GM20431 (cell line): ENCODE data around the gene PLD5.
"Not testable (repeated sequence)": the region's sequence is repeated elsewhere in the genome, so short reads cannot be mapped to it uniquely, and the experiment has no call there.

Experiments used
- in situ Hi-C: fragments of 300-500 bp; cut with MseI, MboI; formaldehyde crosslinking; loops from one replicate; pipeline ENCODE4 v1.15.0; 2020; ENCODE audit warnings: low sequenced_read_pairs; ENCODE audit not compliant: unreplicated experiment

Gene PLD5

DNA sequence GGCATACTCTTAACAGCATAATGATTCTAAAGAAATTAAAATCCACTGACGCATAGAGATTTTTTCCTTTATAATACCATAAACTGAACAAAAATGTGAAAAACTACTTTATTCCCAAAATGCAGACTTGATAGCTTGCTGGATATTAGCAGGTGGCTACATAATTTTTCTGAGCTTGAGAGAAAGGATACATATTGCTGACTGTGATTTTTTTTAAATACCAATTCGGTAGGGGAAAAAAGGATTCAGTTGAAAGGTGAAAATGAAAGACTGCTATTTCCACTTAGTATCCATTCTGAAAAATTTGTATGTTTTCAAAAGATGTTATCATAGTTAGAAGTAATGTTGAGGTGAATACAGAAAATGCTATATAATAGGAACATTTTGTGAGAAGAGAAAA, 435.6 kb downstream of the PLD5 start:
- in situ Hi-C loops: no loop called here

DNA sequence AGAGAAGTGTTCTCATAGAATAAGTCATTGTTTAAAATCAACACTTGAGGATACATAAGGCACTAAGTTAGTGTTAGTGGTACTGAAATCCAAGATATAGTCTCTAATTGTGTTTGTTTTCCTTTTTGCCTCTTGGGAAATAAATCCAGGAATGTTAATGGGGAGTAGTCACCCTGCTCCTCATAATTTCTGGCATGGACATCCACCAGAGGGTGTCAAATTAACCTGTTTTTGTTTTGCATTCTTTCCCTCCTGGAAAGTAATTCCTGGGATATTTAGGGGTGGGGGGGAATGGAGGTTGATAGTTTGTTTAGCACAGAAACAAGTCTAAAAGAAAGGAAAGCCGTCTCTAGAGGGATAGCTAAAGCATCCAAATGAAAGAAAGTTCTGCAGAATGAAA, 437.8 kb downstream of the PLD5 start:
- in situ Hi-C loops: no loop called here

- in situ Hi-C loops: no loop called here
Observed at GRCh38 chr1:242086093-242086492, 438.4 kb downstream of the PLD5 start.

DNA sequence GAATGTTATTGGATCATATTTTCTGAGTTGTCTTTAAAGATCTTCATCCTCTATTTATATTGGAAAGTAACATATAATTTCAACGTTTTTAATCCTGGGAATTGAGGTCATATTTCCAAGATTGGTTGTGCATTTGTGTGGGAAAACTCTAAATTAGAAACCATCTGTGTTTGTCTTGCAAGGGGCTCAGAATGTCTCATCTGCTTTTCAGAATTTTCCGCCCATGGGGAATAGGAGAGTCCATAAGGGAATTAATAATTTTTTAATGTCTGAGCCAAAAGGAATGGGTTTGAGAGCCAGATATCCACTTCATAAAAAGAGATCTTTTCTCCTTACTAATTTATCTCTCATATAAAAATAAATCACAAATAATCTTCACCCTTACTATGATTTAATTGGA, 440.8 kb downstream of the PLD5 start:
- in situ Hi-C loops: no loop called here

DNA sequence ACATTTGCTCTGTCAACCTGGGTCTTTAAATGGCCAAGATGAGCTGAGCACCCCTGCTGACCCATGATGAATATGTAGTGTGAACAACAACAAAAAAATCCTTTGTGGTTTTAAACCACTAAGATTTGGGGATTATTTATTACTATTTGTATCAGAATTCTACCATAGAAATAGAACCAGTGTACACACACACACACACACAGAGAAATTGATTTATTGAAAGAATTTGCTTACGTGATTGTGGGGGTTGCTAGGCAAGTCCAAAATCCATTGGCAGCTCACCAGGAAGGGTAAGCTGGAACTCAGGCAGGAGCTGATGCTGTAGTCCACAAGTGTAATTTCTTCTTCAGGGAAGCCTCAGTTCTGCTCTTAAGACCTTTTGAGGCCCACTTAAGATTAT, 443.1 kb downstream of the PLD5 start:
- in situ Hi-C loops: no loop called here

- in situ Hi-C loops: no loop called here
Observed at GRCh38 chr1:242065813-242066212, 458.7 kb downstream of the PLD5 start.

DNA sequence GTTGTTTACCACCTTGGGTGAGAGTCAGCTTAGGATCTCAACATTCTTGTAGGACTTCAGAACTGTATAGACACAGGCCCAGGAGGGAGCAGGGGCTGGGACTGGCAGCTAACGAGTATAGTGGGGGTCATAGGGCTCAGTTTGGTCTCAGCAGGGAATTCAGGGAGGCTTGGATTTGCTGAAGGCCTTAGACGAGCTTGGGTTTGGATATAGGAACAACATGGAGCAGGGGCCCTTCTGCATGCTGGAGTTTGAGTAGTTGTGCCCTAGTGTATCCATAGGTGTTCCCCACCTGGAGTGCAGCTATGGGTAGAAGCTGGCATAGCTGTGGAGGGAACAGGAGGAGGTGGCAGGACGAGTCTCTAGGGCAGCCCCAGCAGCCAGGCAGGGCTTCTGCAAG, 462.2 kb downstream of the PLD5 start:
- in situ Hi-C loops: no loop called here

DNA sequence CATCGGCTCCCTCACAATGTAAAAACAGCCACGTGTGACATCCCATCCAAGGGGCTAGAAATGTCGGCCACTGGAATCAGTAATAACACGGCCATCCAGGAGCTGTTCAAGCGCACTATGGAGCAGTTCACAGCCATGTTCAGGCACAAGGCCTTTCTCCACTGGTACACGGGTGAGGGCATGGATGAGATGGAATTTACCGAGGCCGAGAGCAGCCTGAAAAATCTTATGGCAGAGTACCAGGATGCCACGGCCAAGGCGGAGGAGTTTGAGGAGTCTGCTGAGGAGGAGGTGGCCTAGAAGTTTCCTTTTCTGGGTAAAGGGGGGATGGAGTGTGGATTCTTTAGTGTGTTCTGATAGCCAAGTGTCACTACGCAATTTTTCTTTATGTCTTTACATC, 464.5 kb downstream of the PLD5 start:
- in situ Hi-C loops: no loop called here

DNA sequence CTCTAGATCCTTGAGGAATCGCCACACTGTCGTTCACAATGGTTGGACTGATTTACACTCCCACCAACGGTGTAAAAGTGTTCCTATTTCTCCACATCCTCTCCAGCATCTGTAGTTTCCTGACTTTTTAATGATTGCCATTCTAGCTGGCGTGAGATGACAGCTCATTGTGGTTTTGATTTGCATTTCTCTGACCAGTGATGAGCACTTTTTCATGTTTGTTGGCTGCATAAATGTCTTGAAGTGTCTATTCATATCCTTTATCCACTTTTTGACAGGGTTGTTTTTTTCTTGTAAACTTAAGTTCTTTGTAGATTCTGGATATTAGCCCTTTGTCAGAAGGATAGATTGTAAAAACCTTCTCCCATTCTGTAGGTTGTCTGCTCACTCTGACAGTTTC, 465.9 kb downstream of the PLD5 start:
- in situ Hi-C loops: not testable (repeated sequence)

DNA sequence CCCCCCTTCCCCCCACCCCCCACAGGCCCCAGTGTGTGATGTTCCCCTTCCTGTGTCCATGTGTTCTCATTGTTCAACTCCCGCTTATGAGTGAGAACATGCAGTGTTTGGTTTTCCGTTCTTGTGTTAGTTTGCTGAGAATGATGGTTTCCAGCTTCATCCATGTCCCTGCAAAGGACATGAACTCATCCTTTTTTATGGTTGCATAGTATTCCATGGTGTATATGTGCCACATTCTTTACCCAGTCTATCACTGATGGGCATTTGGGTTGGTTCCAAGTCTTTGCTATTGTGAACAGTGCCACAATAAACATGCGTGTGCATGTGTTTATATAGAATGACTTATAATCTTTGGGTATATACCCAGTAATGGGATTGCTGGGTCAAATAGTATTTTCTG, 466.3 kb downstream of the PLD5 start:
- in situ Hi-C loops: not testable (repeated sequence)

GRCh38 chr1:242057745-242058115, 466.8 kb downstream of the PLD5 start:
- in situ Hi-C loops: no loop called here

DNA sequence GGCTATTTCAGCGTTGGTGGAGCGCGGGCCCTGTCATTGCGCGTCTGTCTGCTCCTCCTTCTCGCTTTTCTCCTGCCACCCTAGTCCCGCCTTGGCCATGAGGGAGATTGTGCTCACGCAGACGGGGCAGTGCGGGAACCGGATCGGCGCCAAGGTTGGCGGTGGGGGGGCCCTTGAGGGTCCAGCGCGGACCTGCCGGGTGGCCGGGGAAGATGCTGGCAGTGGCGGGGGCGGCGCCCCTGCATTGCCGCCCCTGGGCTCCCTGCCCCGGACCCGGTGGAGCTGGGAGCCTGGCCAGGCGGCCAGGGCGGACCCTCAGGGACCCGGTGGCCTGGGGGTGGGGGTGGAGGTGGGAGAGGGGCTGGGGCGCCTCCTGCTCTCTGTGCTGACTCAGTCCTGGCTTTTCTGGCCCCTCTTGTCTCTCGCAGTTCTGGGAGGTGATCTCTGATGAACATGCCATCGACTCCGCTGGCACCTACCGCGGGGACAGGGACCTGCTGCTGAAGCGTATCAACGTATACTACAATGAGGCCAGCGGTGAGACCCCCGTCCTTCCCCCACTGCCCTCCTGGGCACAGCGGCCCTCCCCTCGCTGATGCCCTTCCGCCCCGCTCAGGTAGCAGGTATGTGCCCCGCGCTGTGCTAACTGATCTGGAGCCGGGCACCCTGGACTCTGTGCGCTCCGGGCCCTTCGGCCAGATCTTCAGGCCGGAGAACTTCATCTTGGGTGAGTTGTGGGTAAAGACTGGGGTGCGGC, 467.3 kb downstream of the PLD5 start:
- in situ Hi-C loops: no loop called here

GRCh38 chr1:242055749-242056320, 468.7 kb downstream of the PLD5 start:
- in situ Hi-C loops: no loop called here

DNA sequence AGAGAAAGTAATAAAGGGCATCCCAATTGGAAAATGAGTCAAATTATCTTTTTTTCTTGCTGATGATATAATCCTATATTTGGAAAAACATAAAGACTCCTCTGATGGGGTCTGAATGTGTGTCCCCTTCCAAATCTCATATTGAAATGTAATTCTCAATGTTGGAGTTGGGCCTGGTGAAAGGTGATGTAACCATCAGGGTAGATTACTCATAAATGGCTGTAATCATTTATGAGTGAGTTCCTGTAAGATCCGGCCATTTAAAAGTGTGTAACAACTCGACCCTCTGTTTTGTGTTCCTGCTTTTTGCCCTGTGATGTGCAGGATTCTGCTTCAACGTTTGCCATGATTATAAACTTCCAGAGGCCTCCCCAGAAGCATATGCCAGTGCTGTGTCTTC, 481.3 kb downstream of the PLD5 start:
- in situ Hi-C loops: no loop called here

DNA sequence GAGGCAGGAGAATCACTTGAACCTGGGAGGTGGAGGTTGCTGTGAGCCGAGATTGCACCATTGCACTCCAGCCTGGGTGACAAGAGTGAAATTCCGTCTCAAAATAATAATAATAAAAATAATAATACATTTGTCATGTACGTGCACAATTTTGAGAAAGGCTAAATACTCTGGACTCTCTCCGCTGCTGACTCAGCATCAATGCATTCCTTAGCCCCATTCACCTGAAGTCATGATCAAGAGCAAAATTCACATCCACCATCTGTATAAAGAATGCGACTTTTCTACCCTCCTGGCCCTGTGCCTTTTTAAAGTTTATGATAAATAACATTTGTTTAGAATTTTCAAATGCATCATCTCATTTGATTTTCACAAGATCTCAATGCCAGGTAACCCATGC, 490.1 kb downstream of the PLD5 start:
- in situ Hi-C loops: no loop called here

DNA sequence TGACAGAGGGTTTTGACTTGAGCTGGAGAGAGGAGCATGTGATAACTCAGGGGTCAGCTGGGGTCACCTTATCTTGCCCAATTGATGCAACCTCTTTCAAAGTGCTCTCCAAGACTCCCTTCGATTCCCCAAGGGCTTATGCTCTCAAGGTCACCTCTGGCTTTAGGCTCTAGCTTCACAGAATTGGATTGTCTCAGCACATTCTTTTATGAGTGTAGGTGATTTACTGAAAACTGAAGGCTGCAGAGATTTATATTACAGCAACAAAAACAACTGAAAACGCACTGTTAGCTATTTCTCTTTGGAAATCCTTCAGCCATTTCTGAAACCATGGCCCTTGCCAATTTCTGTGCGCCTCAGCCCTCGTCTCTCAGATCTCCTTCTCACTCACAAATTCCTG, 491.1 kb downstream of the PLD5 start:
- in situ Hi-C loops: no loop called here
